Adipocyte (in vitro differentiated cells): ENCODE measurements around the gene ZNF780A.
"Not testable (repeated sequence)": the region's sequence is repeated elsewhere in the genome, so short reads cannot be mapped to it uniquely, and the experiment has no call there.

Experiments
- DNase-seq: peaks from one replicate; pipeline ENCODE4 v3.0.0-alpha.2; 2015; ENCODE audit warnings: low read depth
- H3K27me3 ChIP-seq: replicated peaks from 2 replicates; pipeline ENCODE4 v1.7.0; 2013; ENCODE audit warnings: mild to moderate bottlenecking, low read length, moderate library complexity; ENCODE audit not compliant: control insufficient read depth, insufficient read depth
- H3K36me3 ChIP-seq: 2 replicates; pipeline ENCODE4 v1.7.0; 2013; ENCODE audit warnings: low read length, mild to moderate bottlenecking, moderate library complexity; ENCODE audit not compliant: control insufficient read depth, insufficient read depth, severe bottlenecking
- H3K4me1 ChIP-seq: 2 replicates; pipeline ENCODE4 v1.7.0; 2013; ENCODE audit warnings: mild to moderate bottlenecking, low read length, moderate library complexity; ENCODE audit not compliant: control insufficient read depth, insufficient read depth
- H3K4me3 ChIP-seq: 2 replicates; pipeline ENCODE4 v1.7.0; 2013; ENCODE audit warnings: mild to moderate bottlenecking, low read length, moderate library complexity
- H3K9ac ChIP-seq: 2 replicates; pipeline ENCODE4 v1.7.0; 2013; ENCODE audit warnings: mild to moderate bottlenecking, low read length, moderate library complexity
- H3K9me3 ChIP-seq: 2 replicates; pipeline ENCODE4 v1.7.0; 2013; ENCODE audit warnings: mild to moderate bottlenecking, low read length, moderate library complexity; ENCODE audit not compliant: control insufficient read depth

The ZNF780A gene

GRCh38 chr19:40090241-40091204 is at the start of gene ZNF780A:
Gene ZNF780A (minus strand): TSS chr19:40090943. CDS start chr19:40084753, 6,190 bp downstream.
- H3K9ac ChIP-seq = peak within 1 kb of the TSS; percentile 94
- no peaks in the 10 kb centered on the region for H3K9me3 ChIP-seq
- no peaks in the 10 kb centered on the region for H3K36me3 ChIP-seq
- H3K4me3 ChIP-seq = peak within 1 kb of the TSS; percentile 93
- peak; percentile 84 for DNase-seq
- peaks cover 12% of the 10 kb centered on the region for H3K4me1 ChIP-seq
- no peaks in the 10 kb centered on the region for H3K27me3 ChIP-seq

GRCh38 chr19:40139533-40140287 is 49.0 kb upstream of the ZNF780A start:
- Histone ChIP-seq H3K4me1 (peaks cover 12% of the 10 kb centered on the region), H3K9ac (no peak overlapping the region), H3K4me3 (no peak overlapping the region), H3K36me3 (no peaks in the 10 kb centered on the region), H3K27me3 (peaks cover 23% of the 10 kb centered on the region), H3K9me3 (peaks cover 3% of the 10 kb centered on the region)
- peak; percentile 83 for DNase-seq

GRCh38 chr19:40136818-40137217 is 46.1 kb upstream of the ZNF780A start:
- peaks cover 28% of the 10 kb centered on the region for H3K27me3 ChIP-seq
- H3K9ac ChIP-seq = no peak overlapping the region
- H3K4me3 ChIP-seq = no peak overlapping the region
- no peak for DNase-seq
- H3K36me3 ChIP-seq = no peaks in the 10 kb centered on the region
- H3K9me3 ChIP-seq = peaks cover 3% of the 10 kb centered on the region
- peaks cover 4% of the 10 kb centered on the region for H3K4me1 ChIP-seq

GRCh38 chr19:40134866-40135265 is 44.1 kb upstream of the ZNF780A start:
- no peaks in the 10 kb centered on the region for H3K4me1 ChIP-seq
- H3K9ac ChIP-seq = no peak overlapping the region
- DNase-seq = no peak
- no peak overlapping the region for H3K4me3 ChIP-seq
- no peaks in the 10 kb centered on the region for H3K36me3 ChIP-seq
- peaks cover 33% of the 10 kb centered on the region for H3K27me3 ChIP-seq
- H3K9me3 ChIP-seq = peaks cover 20% of the 10 kb centered on the region

- Histone ChIP-seq H3K9ac (no peak overlapping the region), H3K27me3 (peaks cover 30% of the 10 kb centered on the region), H3K4me1 (no peaks in the 10 kb centered on the region), H3K36me3 (no peaks in the 10 kb centered on the region), H3K9me3 (peaks cover 27% of the 10 kb centered on the region), H3K4me3 (no peak overlapping the region)
- no peak for DNase-seq
Observed at GRCh38 chr19:40133491-40133890, 42.7 kb upstream of the ZNF780A start.

- H3K27me3 ChIP-seq = peaks cover 10% of the 10 kb centered on the region
- no peak overlapping the region for H3K4me3 ChIP-seq
- no peak for DNase-seq
- peaks cover 24% of the 10 kb centered on the region for H3K9me3 ChIP-seq
- H3K36me3 ChIP-seq = no peaks in the 10 kb centered on the region
- H3K4me1 ChIP-seq = no peaks in the 10 kb centered on the region
- no peak overlapping the region for H3K9ac ChIP-seq
Observed at GRCh38 chr19:40130013-40130412, 39.3 kb upstream of the ZNF780A start.

- Histone ChIP-seq H3K9me3 (peaks cover 24% of the 10 kb centered on the region), H3K27me3 (peaks cover 10% of the 10 kb centered on the region), H3K9ac (no peak overlapping the region), H3K36me3 (no peaks in the 10 kb centered on the region), H3K4me1 (no peaks in the 10 kb centered on the region), H3K4me3 (no peak overlapping the region)
- no peak for DNase-seq
Observed at GRCh38 chr19:40129425-40129824, 38.7 kb upstream of the ZNF780A start.

- DNase-seq = no peak
- peaks cover 24% of the 10 kb centered on the region for H3K9me3 ChIP-seq
- H3K27me3 ChIP-seq = peaks cover 10% of the 10 kb centered on the region
- no peaks in the 10 kb centered on the region for H3K36me3 ChIP-seq
- no peaks in the 10 kb centered on the region for H3K4me1 ChIP-seq
- no peak overlapping the region for H3K4me3 ChIP-seq
- no peak overlapping the region for H3K9ac ChIP-seq
Observed at GRCh38 chr19:40128991-40129390, 38.2 kb upstream of the ZNF780A start.

GRCh38 chr19:40119380-40119779 is 28.6 kb upstream of the ZNF780A start:
- Histone ChIP-seq H3K27me3 (peaks cover 2% of the 10 kb centered on the region), H3K9me3 (no peaks in the 10 kb centered on the region), H3K4me3 (no peak overlapping the region), H3K4me1 (no peaks in the 10 kb centered on the region), H3K9ac (no peak overlapping the region), H3K36me3 (no peaks in the 10 kb centered on the region)
- DNase-seq = no peak

- H3K4me1 ChIP-seq, H3K4me3 ChIP-seq, H3K9me3 ChIP-seq, H3K36me3 ChIP-seq, H3K27me3 ChIP-seq, DNase-seq, H3K9ac ChIP-seq: not testable (repeated sequence)
Observed at GRCh38 chr19:40118638-40119037, 27.9 kb upstream of the ZNF780A start.

- no peak for DNase-seq
- Histone ChIP-seq H3K9ac (no peak overlapping the region), H3K4me3 (no peak overlapping the region), H3K27me3 (peaks cover 2% of the 10 kb centered on the region), H3K9me3 (peaks cover 9% of the 10 kb centered on the region), H3K4me1 (no peaks in the 10 kb centered on the region), H3K36me3 (no peaks in the 10 kb centered on the region)
Observed at GRCh38 chr19:40116075-40116474, 25.3 kb upstream of the ZNF780A start.
